ENCODE data around the gene CREB3.

The CREB3 gene

GRCh38 chr9:35769763-35770162 is 37.3 kb downstream of the CREB3 start:
- Histone ChIP-seq H3K4me1 (ENCODE audit: insufficient read depth, low read length) (peaks cover under 1% of the 10 kb centered on the region), H3K36me3 (ENCODE audit: insufficient read depth, low read length) (no peaks in the 10 kb centered on the region), H3K9ac (ENCODE audit: low read depth, low read length) (no peak overlapping the region), H3K4me3 (ENCODE audit: low read length) (no peak overlapping the region), H3K27me3 (ENCODE audit: insufficient read depth, low read length) (no peaks in the 10 kb centered on the region), H3K27ac (ENCODE audit: low read depth, low read length) (no peak overlapping the region), H3K9me3 (ENCODE audit: insufficient read depth, low read depth, low read length) (no peaks in the 10 kb centered on the region)
- 89% methylated on average over 1 of the region's 1 CpG for WGBS

- Histone ChIP-seq H3K4me3 (ENCODE audit: low read length) (no peak overlapping the region), H3K27me3 (ENCODE audit: insufficient read depth, low read length) (no peaks in the 10 kb centered on the region), H3K36me3 (ENCODE audit: insufficient read depth, low read length) (no peaks in the 10 kb centered on the region), H3K9ac (ENCODE audit: low read depth, low read length) (no peak overlapping the region), H3K9me3 (ENCODE audit: insufficient read depth, low read depth, low read length) (no peaks in the 10 kb centered on the region), H3K27ac (ENCODE audit: low read depth, low read length) (no peak overlapping the region), H3K4me1 (ENCODE audit: insufficient read depth, low read length) (peaks cover 14% of the 10 kb centered on the region)
- WGBS: 98% methylated on average over 3 of the region's 4 CpGs
These were observed 38.6 kb downstream of the CREB3 start for GRCh38 chr9:35771075-35771433.

GRCh38 chr9:35771534-35771933 is 39.1 kb downstream of the CREB3 start:
- Histone ChIP-seq H3K9me3 (ENCODE audit: insufficient read depth, low read depth, low read length) (no peaks in the 10 kb centered on the region), H3K4me3 (ENCODE audit: low read length) (no peak overlapping the region), H3K36me3 (ENCODE audit: insufficient read depth, low read length) (no peaks in the 10 kb centered on the region), H3K27ac (ENCODE audit: low read depth, low read length) (no peak overlapping the region), H3K9ac (ENCODE audit: low read depth, low read length) (no peak overlapping the region), H3K27me3 (ENCODE audit: insufficient read depth, low read length) (no peaks in the 10 kb centered on the region), H3K4me1 (ENCODE audit: insufficient read depth, low read length) (peaks cover 16% of the 10 kb centered on the region)
- whole genome bisulfite sequencing: 90% methylated on average over 1 of the region's 1 CpG

GRCh38 chr9:35771943-35772342 is 39.5 kb downstream of the CREB3 start:
- Histone ChIP-seq H3K4me1 (ENCODE audit: insufficient read depth, low read length) (peaks cover 16% of the 10 kb centered on the region), H3K36me3 (ENCODE audit: insufficient read depth, low read length) (no peaks in the 10 kb centered on the region), H3K9ac (ENCODE audit: low read depth, low read length) (no peak overlapping the region), H3K4me3 (ENCODE audit: low read length) (no peak overlapping the region), H3K27ac (ENCODE audit: low read depth, low read length) (no peak overlapping the region), H3K27me3 (ENCODE audit: insufficient read depth, low read length) (no peaks in the 10 kb centered on the region), H3K9me3 (ENCODE audit: insufficient read depth, low read depth, low read length) (no peaks in the 10 kb centered on the region)
- WGBS: 92% methylated on average over 3 of the region's 3 CpGs

GRCh38 chr9:35774907-35775635 is 42.6 kb downstream of the CREB3 start:
- Histone ChIP-seq H3K27ac (ENCODE audit: low read depth, low read length) (peak overlapping the region; percentile 55; the same call in 1 of the 2 replicates), H3K9me3 (ENCODE audit: insufficient read depth, low read depth, low read length) (no peaks in the 10 kb centered on the region), H3K4me3 (ENCODE audit: low read length) (no peak overlapping the region), H3K4me1 (ENCODE audit: insufficient read depth, low read length) (peaks cover 16% of the 10 kb centered on the region), H3K27me3 (ENCODE audit: insufficient read depth, low read length) (no peaks in the 10 kb centered on the region), H3K9ac (ENCODE audit: low read depth, low read length) (no peak overlapping the region), H3K36me3 (ENCODE audit: insufficient read depth, low read length) (no peaks in the 10 kb centered on the region)
- 50% methylated on average over 5 of the region's 7 CpGs for WGBS

- H3K4me1 ChIP-seq (ENCODE audit: insufficient read depth, low read length): peaks cover 16% of the 10 kb centered on the region
- no peak overlapping the region for H3K27ac ChIP-seq (ENCODE audit: low read depth, low read length)
- no peaks in the 10 kb centered on the region for H3K27me3 ChIP-seq (ENCODE audit: insufficient read depth, low read length)
- no peaks in the 10 kb centered on the region for H3K36me3 ChIP-seq (ENCODE audit: insufficient read depth, low read length)
- no peak overlapping the region for H3K9ac ChIP-seq (ENCODE audit: low read depth, low read length)
- WGBS: 82% methylated on average over 4 of the region's 4 CpGs
- no peaks in the 10 kb centered on the region for H3K9me3 ChIP-seq (ENCODE audit: insufficient read depth, low read depth, low read length)
- H3K4me3 ChIP-seq (ENCODE audit: low read length): no peak overlapping the region
These were observed 43.6 kb downstream of the CREB3 start for GRCh38 chr9:35776018-35776417.

GRCh38 chr9:35778496-35778895 is 46.0 kb downstream of the CREB3 start:
- Histone ChIP-seq H3K27me3 (ENCODE audit: insufficient read depth, low read length) (no peaks in the 10 kb centered on the region), H3K9ac (ENCODE audit: low read depth, low read length) (no peak overlapping the region), H3K4me1 (ENCODE audit: insufficient read depth, low read length) (peaks cover 16% of the 10 kb centered on the region), H3K9me3 (ENCODE audit: insufficient read depth, low read depth, low read length) (no peaks in the 10 kb centered on the region), H3K4me3 (ENCODE audit: low read length) (no peak overlapping the region), H3K36me3 (ENCODE audit: insufficient read depth, low read length) (peaks cover 2% of the 10 kb centered on the region; the same call in 1 of the 2 replicates), H3K27ac (ENCODE audit: low read depth, low read length) (no peak overlapping the region)
- 86% methylated on average over 3 of the region's 3 CpGs for WGBS

- Histone ChIP-seq H3K9me3 (ENCODE audit: insufficient read depth, low read depth, low read length) (no peaks in the 10 kb centered on the region), H3K36me3 (ENCODE audit: insufficient read depth, low read length) (peaks cover 3% of the 10 kb centered on the region; the same call in 1 of the 2 replicates), H3K4me3 (ENCODE audit: low read length) (no peak overlapping the region), H3K27me3 (ENCODE audit: insufficient read depth, low read length) (no peaks in the 10 kb centered on the region), H3K4me1 (ENCODE audit: insufficient read depth, low read length) (0 out of 2 replicates have a peak, but pooled peaks cover 2% of the 10 kb centered on the region), H3K9ac (ENCODE audit: low read depth, low read length) (no peak overlapping the region), H3K27ac (ENCODE audit: low read depth, low read length) (no peak overlapping the region)
- WGBS: no CpG with 5 or more reads among the region's 2 CpGs
These were observed 48.6 kb downstream of the CREB3 start for GRCh38 chr9:35781066-35781465.

- Histone ChIP-seq H3K4me3 (ENCODE audit: low read length) (no peak overlapping the region), H3K36me3 (ENCODE audit: insufficient read depth, low read length) (peaks cover 6% of the 10 kb centered on the region; the same call in 1 of the 2 replicates), H3K27me3 (ENCODE audit: insufficient read depth, low read length) (no peaks in the 10 kb centered on the region), H3K9me3 (ENCODE audit: insufficient read depth, low read depth, low read length) (no peaks in the 10 kb centered on the region), H3K9ac (ENCODE audit: low read depth, low read length) (no peak overlapping the region), H3K4me1 (ENCODE audit: insufficient read depth, low read length) (no peaks in the 10 kb centered on the region), H3K27ac (ENCODE audit: low read depth, low read length) (no peak overlapping the region)
These were observed 51.0 kb downstream of the CREB3 start for GRCh38 chr9:35783418-35783817.

All from HUES64 (cell line).